ENCODE results near the gene BRD1.
"Not testable (repeated sequence)": the region's sequence is repeated elsewhere in the genome, so short reads cannot be mapped to it uniquely, and the experiment has no call there.

BRD1 gene

DNA sequence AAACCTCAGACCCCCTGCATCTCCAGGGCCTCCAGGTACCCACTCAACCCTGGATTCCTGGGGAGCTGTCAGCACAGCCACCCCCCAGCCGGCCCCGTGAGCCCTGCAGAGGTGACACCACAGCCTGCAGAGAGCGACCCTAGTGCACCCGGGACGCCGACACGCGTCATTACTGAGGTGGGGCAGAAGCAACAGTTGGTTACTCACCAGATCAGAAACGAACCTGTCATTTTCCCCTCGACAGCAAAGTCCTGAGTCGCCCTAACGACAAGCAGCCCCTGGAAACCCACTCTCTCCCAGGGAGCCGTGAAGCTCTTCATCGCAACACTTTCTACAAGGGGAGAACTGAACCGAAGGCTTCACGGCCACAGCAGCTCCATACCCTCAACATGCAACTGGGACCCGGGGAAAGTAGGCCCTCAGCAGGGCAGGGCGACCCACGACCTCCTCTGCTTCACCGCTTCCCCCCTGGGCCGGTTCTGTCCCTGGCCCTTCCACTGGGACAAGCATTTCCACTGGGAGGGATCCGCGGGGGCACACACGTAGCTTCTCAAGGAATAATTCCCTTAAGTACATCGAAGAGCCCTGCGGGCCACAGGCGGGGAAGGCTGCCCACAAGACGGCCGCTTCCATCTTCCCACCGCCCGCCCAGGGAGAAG is 1.6 kb downstream of the BRD1 start:
- peaks cover 24 to 37% of the 10 kb centered on the region in 2 donors for H3K36me3 Mint-ChIP-seq
- H3K9me3 Mint-ChIP-seq = peaks cover 0 to 1% of the 10 kb centered on the region in 2 donors
- peak overlapping the region; percentile 87 for H3K27ac Mint-ChIP-seq
- DNase-seq (no peak), ATAC-seq (replicated peaks) (peak in 1 of 2 donors; percentile 38)
- H3K4me1 Mint-ChIP-seq = peaks cover 38 to 63% of the 10 kb centered on the region in 2 donors
- peak overlapping the region; percentile 89 to 90 for H3K4me3 Mint-ChIP-seq
- H3K27me3 Mint-ChIP-seq = no peaks in the 10 kb centered on the region

DNA sequence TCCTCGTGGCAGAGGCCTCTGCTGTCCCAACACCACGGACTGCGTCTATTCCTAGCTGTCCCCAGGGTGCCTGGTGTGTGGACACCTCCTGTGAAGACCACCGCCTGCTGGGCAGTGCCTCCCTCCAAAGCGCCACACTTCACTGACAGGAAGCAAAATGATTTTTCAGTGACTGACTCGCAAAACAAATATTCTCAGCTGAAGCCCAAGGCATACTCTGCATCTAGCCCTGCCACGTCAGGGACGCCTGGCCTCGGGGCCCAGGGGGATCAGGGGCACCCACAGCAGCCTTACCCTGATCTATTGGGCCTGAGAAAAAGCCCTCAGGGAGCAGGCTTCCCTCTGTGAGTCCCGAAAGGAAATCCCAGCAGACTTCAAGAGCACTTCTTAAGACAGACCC is 2.2 kb downstream of the BRD1 start:
- ATAC-seq (replicated peaks) (no peak), DNase-seq (no peak)
- H3K36me3 Mint-ChIP-seq = peaks cover 30 to 43% of the 10 kb centered on the region in 2 donors

DNA sequence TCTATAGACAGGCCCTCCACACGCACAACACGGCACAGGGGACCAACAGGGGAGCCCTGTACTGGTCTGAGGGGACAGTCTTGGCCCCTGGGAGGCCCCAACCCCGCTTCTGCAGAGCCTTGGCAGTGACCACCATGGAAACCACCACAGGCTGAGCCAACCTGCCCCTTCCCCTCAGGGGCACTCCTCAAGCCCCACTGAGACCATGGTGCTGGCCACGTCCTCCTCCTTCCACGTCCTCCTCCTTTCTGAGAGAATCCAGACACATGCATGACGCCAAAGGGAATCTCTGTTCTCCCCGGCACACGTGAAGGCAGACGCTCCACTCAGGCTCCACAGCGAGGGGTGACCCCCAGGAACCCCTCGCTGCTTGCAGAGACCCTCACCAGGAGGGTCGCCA is 2.7 kb downstream of the BRD1 start:
- Mint-ChIP-seq H3K36me3 (peaks cover 34 to 48% of the 10 kb centered on the region in 2 donors), H3K9me3 (peaks cover 0 to 1% of the 10 kb centered on the region in 2 donors), H3K4me3 (peak overlapping the region; percentile 89 to 90), H3K4me1 (peaks cover 42 to 70% of the 10 kb centered on the region in 2 donors), H3K27ac (peak overlapping the region; percentile 71), H3K27me3 (no peaks in the 10 kb centered on the region)
- ATAC-seq (replicated peaks) (no peak), DNase-seq (no peak)

More for the DNA sequence above, 2.2 kb downstream of the BRD1 start:
- Mint-ChIP-seq H3K4me3 (peak overlapping the region; percentile 89 to 90), H3K9me3 (peaks cover 0 to 1% of the 10 kb centered on the region in 2 donors), H3K27ac (no peak overlapping the region), H3K27me3 (no peaks in the 10 kb centered on the region), H3K4me1 (peaks cover 40 to 69% of the 10 kb centered on the region in 2 donors)

DNA sequence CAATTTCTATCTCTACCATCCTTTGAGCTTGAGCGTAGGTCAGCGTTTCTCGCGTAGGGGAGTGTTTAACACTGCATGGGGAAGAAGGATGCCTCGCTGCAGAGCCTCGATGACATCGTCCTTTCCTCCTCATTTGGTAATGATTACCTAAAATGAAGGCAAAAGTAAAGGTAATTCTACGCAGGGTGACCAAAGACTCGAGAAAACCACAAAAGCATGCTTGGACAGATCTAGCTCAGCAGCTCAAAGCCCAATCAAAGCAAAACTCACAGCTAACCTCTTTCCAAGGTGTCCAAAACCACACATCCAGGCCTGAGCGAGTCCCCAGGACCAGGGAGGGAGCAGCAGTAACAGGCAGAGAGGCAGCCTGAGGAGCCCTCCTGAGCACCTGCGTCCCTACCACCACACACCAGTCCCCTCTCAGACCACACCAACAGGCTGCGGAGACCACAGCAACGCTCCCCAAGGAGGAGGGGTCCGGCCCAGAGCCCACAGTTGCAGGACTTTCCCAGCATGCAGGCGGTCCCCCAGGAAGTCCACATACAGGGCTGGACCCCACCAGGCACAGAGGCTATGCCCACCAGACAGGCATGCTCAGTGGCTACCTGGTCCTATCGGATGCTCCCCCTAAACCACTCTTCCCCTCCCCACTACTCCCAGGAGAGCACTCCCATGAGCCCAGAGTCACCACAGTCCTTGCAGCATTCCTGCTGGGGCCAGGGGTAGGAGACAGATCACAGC is 3.3 kb downstream of the BRD1 start:
- no peak overlapping the region for H3K27ac Mint-ChIP-seq
- H3K9me3 Mint-ChIP-seq = no peaks in the 10 kb centered on the region
- H3K36me3 Mint-ChIP-seq = peaks cover 34 to 50% of the 10 kb centered on the region in 2 donors
- H3K4me1 Mint-ChIP-seq = peaks cover 36 to 64% of the 10 kb centered on the region in 2 donors
- ATAC-seq (replicated peaks) (no peak), DNase-seq (no peak)
- H3K27me3 Mint-ChIP-seq = no peaks in the 10 kb centered on the region
- H3K4me3 Mint-ChIP-seq = peak overlapping the region; percentile 37 to 90

DNA sequence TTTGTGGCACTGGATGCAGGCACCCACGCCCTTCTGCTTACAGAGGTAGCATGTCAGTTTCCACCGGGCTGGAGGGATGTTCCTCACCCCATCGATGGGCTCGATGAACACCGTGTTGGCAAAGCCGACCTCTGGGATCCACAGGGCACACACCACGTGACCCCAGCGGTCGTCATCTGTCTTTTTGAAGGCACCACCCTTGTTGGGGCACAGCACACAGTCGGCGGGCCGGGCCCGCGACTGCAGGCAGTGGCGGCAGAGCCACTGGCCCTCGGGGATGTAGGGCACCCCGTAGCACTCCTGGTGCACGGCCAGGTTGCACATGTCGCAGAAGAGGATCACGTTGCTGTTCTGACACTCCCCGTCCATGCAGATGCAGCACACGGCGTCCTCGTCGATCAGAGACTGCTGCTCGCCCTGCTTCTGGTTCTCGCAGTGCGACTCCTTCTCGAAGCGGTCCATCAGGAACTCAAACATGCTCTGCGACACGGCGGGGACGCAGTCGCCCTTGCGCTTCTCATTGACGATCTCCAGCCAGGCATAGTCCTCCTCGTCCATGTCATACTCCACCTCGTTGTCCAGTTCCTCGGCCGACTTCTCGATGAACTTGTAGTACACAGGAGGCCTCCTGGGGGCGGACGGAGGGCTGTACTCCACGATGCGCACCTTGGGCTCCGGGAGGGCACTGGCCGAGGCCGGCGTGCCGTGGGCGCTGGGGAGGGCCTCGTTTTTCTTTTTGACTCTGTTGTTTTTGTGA is 4.2 kb downstream of the BRD1 start:
- H3K36me3 Mint-ChIP-seq = peaks cover 43 to 59% of the 10 kb centered on the region in 2 donors
- peaks cover 34 to 65% of the 10 kb centered on the region in 2 donors for H3K4me1 Mint-ChIP-seq
- ATAC-seq (replicated peaks) = no peak
- H3K9me3 Mint-ChIP-seq = no peaks in the 10 kb centered on the region
- no peak overlapping the region for H3K4me3 Mint-ChIP-seq
- no peaks in the 10 kb centered on the region for H3K27me3 Mint-ChIP-seq
- no peak for DNase-seq
- no peak overlapping the region for H3K27ac Mint-ChIP-seq

DNA sequence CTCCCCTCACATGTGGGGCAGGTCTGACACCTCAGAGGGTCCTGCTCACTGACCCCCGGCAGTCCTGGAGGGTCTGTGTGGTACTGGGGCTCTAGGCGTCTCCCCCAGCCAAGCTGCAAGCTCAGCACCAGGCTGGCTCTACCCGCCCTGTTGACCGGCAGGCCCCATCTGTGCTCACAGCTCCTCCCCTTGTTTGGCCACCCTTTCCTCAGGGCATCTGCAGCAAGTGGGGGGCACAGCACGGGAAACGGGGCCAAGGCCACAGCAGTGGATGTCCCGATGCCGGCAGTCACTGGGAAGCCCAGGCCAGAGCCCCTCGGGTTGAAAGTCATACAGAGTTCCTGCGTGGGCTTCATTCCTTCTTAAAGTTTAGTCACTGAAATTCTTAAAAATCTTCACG is 5.9 kb downstream of the BRD1 start:
- Mint-ChIP-seq H3K4me1 (peaks cover 38 to 76% of the 10 kb centered on the region in 2 donors), H3K36me3 (peaks cover 49 to 76% of the 10 kb centered on the region in 2 donors)
- DNase-seq; H3K27me3 Mint-ChIP-seq; ATAC-seq (replicated peaks); H3K9me3 Mint-ChIP-seq; H3K27ac Mint-ChIP-seq; H3K4me3 Mint-ChIP-seq: not testable (repeated sequence)

DNA sequence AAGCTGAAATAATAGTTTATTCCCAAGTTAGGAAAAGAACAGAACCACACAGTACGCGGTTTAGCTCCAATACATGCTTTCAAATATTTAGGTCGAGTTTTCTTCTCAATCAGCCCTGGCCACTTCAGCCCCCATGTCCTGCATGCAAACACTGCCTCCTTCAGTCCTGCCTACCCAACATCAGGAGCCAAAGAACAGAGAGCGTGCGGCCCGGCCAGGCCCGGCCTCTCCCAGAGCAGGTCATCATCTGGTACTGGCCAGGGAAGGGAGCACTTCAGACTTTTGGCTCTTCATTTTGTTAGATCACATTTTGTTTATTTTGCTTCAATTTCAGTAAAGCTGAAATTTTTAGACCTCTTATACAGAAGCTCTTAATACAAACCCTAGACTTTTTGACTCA is 6.7 kb downstream of the BRD1 start:
- ATAC-seq (replicated peaks) = no peak
- Mint-ChIP-seq H3K4me3 (no peak overlapping the region), H3K9me3 (no peaks in the 10 kb centered on the region), H3K27me3 (no peaks in the 10 kb centered on the region), H3K36me3 (peaks cover 50 to 81% of the 10 kb centered on the region in 2 donors), H3K27ac (no peak overlapping the region), H3K4me1 (peaks cover 38 to 76% of the 10 kb centered on the region in 2 donors)
- DNase-seq = no peak

DNA sequence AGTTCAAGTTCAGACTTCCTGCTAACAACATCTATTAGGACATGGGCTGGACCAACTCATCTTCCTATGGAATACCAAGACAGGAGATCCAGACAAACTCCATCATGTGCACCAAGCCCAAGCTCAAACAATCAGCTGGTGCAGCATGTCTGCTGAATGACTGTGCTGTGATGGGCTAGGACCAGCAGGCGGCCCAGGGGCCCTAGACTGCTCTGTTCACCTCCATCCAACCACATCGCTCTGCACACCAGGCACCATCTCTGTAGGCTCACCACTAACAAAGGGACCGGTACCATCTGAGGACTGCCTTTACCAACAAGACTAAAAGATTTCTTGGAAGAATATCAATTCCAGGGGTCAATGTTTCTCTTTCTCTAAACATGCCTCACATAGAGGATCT is 10.3 kb downstream of the BRD1 start:
- Mint-ChIP-seq H3K27me3 (no peaks in the 10 kb centered on the region), H3K27ac (no peak overlapping the region), H3K36me3 (peaks cover 48 to 76% of the 10 kb centered on the region in 2 donors), H3K4me1 (peaks cover 26 to 83% of the 10 kb centered on the region in 2 donors), H3K4me3 (no peak overlapping the region), H3K9me3 (no peaks in the 10 kb centered on the region)
- DNase-seq (no peak), ATAC-seq (replicated peaks) (no peak)

DNA sequence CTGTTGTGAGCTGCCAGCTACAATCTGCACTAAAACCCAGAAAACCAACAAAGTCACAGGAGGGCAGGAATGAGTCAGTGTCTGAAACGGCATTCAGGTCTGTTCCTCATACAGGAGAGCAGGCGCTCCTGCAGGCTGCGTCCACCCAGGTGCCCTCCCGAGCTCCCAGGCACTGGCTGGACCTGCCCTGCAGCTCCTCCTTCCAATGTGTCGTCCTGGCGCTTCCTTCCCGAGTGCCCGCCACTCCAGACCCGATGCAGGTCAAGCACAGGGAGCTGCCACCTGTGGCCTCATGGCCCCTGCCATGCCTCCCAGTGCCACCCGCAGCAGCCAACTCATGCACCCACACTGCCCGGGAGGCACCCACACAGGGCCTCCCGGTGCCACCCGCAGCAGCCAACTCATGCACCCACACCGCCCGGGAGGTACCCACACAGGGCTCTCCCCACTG is 12.0 kb downstream of the BRD1 start:
- DNase-seq (no peak), ATAC-seq (replicated peaks) (peak; percentile 41 to 55)
- peaks cover 48 to 74% of the 10 kb centered on the region in 2 donors for H3K36me3 Mint-ChIP-seq
- H3K9me3 Mint-ChIP-seq = no peaks in the 10 kb centered on the region
- H3K4me3 Mint-ChIP-seq = no peak overlapping the region
- no peaks in the 10 kb centered on the region for H3K27me3 Mint-ChIP-seq
- H3K27ac Mint-ChIP-seq = no peak overlapping the region
- H3K4me1 Mint-ChIP-seq = peaks cover 35 to 82% of the 10 kb centered on the region in 2 donors

DNA sequence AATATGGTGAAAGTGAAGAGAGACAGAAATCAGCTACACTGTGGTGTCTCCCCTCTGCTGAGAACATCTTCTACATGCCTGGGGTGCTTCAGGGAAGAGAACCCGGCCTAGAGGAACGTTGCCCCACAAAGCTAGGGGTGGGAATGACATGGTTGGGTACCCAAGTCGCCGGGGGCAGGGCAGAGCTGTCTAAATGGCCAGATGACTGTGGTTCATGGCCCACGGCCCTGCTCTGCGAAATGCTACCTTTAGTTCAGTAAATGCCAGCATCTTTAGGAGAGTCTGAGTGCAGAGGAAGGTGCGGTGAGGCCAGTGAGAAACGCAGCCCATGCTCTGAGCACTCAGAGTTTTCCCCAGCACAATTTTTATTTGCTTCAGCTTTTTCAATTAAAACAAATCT is 12.8 kb downstream of the BRD1 start:
- H3K4me1 Mint-ChIP-seq = peaks cover 33 to 83% of the 10 kb centered on the region in 2 donors

DNA sequence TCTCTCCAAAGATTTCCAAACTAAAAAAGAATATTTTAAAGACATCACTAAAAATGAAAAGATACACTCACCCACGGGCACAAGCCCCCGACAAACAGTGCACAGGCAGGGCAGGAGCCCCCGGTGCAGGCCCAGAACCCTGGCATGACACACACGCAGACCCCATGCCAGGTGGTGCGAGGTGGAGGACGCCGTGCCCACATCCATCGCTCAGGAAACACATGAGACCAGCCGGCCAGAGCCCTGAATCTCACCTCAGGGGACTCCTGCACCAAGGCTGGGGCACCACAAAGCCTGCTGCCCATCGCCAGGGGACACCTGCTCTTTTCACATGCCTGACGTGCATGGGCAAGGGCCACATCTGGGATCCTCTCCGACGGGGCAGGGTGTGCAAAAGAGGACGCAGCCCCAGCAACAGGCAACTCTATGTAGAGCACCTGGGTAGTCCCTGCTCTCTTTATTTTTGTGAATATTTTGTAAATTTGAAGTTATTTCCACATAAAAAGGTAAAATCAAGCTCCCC is 13.4 kb downstream of the BRD1 start:
- H3K4me1 Mint-ChIP-seq = peaks cover 33 to 86% of the 10 kb centered on the region in 2 donors
- DNase-seq = no peak
- no peak overlapping the region for H3K4me3 Mint-ChIP-seq
- no peak for ATAC-seq (replicated peaks)
- peaks cover 43 to 66% of the 10 kb centered on the region in 2 donors for H3K36me3 Mint-ChIP-seq
- no peaks in the 10 kb centered on the region for H3K9me3 Mint-ChIP-seq
- no peaks in the 10 kb centered on the region for H3K27me3 Mint-ChIP-seq
- no peak overlapping the region for H3K27ac Mint-ChIP-seq

More for the DNA sequence above, 12.8 kb downstream of the BRD1 start:
- H3K27me3 Mint-ChIP-seq = no peaks in the 10 kb centered on the region
- H3K4me3 Mint-ChIP-seq = no peak overlapping the region
- H3K36me3 Mint-ChIP-seq = peaks cover 45 to 68% of the 10 kb centered on the region in 2 donors
- DNase-seq (no peak), ATAC-seq (replicated peaks) (no peak)
- H3K27ac Mint-ChIP-seq = no peak overlapping the region
- H3K9me3 Mint-ChIP-seq = no peaks in the 10 kb centered on the region

DNA sequence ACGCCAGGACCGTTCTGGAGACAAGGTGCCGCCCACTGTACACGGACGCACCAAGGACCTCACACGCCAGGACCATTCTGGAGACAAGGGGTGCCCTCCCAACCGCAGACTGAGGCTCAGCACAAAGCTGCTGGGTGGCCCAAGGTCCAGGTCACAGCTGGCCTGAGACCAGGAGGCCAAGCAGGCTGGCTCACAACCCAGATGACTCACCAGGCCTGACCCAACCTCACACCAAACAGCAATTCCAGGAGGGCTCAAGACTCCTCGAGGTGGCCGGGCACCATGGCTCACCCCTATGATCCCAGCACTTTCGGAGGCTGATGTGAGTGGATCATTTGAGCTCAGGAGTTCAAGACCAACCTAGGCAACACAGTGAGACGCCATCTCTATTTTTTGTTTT is 14.8 kb downstream of the BRD1 start:
- no peak for ATAC-seq (replicated peaks)
- H3K36me3 Mint-ChIP-seq = peaks cover 37 to 58% of the 10 kb centered on the region in 2 donors
- H3K4me3 Mint-ChIP-seq = no peak overlapping the region
- H3K9me3 Mint-ChIP-seq = no peaks in the 10 kb centered on the region
- peak overlapping the region; percentile 25 for H3K27ac Mint-ChIP-seq
- no peaks in the 10 kb centered on the region for H3K27me3 Mint-ChIP-seq
- peaks cover 42 to 86% of the 10 kb centered on the region in 2 donors for H3K4me1 Mint-ChIP-seq
- DNase-seq = no peak

DNA sequence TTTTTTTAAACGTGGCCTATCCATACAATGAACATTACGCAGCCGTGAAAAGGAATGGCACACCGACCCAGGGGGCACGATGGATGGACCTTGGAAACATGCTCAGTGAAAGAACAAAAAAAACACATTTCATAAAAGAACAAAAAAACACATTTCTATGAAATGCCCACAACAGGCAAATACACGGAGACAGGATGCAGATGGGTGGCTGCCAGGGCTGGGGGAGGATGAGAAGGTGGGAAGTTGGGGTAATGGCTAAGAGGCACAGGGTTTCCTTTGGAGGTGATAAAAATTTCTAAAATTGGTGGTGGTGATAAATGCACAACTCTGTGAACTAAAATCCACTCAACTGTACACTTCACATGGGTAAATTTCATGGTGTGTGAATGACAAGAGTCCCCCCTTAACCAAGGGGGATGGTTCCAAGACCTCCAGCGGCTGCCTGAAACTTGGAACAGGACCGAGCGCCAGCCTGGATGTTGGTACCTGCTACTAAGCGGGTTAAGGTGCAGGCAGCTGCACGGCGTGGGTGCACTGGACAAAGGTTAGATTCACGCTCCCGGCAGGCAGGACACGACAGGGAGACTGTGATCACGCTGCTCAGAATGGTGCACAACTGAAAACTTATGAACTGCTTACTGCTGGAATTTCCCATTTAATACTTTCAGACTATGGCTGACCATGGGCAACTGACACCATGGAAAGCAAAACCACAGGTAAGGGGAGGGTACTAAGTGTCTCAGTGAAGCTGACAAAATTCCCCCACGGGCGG is 16.5 kb downstream of the BRD1 start:
- H3K9me3 Mint-ChIP-seq = no peaks in the 10 kb centered on the region
- H3K36me3 Mint-ChIP-seq = peaks cover 44 to 55% of the 10 kb centered on the region in 2 donors
- H3K27ac Mint-ChIP-seq = peak overlapping the region; percentile 69
- H3K27me3 Mint-ChIP-seq = no peaks in the 10 kb centered on the region
- H3K4me3 Mint-ChIP-seq = peak overlapping the region; percentile 30 to 69
- peak; percentile 50 to 65 for ATAC-seq (replicated peaks)
- no peak for DNase-seq
- peaks cover 44 to 86% of the 10 kb centered on the region in 2 donors for H3K4me1 Mint-ChIP-seq

Measured in stimulated activated naive B cell treated with anti-CD40 and anti-IgM and Interleukin-4, amounts not matched to agents 10 μg/mL and 1 μg/mL and 100 μg/mL, for 72 hours (primary cell).